Uterus (tissue), 2 donors: ENCODE data around the gene CCDC70.

Experiments
- CTCF ChIP-seq, 4 experiments: fragments of 200-600 bp in 2 of 4; fragments of 450-650 bp in 2 of 4; sonication (generic) in 2 of 4; IDR thresholded peaks; one replicate each; pipeline ENCODE4 v1.5.1; 2016 to 2019; ENCODE audit warnings: antibody characterized with exemption in 4 of 4, mild to moderate bottlenecking in 2 of 4, moderate library complexity in 1 of 4
- POLR2A ChIP-seq, 2 donors: fragments of 450-650 bp; IDR thresholded peaks; one replicate each; pipeline ENCODE4 v1.6.1; 2016; ENCODE audit warnings: antibody characterized with exemption in 2 of 2, mild to moderate bottlenecking in 1 of 2, moderate library complexity in 1 of 2

- no peak for TF ChIP-seq CTCF (IDR thresholded peaks at IDR 0.05)
- no peak for TF ChIP-seq POLR2A (IDR thresholded peaks at IDR 0.05)
Measured at GRCh38 chr13:51825681-51826254, 36.0 kb upstream of the CCDC70 start.
